ENCODE measurements around the gene RANGRF. TPM values are rescaled to one million over a fixed set of nuclear protein-coding genes. Genes with fewer than 3 reads are reported as not detected.

RANGRF gene
- total RNA-seq, 1 donor = 11.4 TPM

DNA sequence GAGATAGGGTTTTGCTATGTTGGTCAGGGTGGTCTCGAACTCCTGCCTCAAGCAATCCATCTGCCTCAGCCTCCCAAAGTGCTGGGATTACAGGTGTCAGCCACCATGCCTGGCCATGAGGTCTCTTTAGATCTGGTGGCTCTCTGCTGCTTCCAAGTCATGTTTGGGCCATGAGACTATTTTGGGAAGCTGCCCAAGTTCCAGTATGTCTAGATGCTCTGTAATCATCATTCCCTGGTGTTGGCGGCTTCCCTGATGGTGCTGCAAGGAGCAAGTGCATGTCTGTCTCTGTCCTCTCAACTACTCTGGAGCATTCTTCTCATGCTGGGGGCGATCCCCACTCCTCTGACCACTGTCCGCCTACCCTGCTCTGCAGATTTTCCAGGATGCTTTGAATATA, 44.8 kb downstream of the RANGRF start:
- TF ChIP-seq, protein P1, sequence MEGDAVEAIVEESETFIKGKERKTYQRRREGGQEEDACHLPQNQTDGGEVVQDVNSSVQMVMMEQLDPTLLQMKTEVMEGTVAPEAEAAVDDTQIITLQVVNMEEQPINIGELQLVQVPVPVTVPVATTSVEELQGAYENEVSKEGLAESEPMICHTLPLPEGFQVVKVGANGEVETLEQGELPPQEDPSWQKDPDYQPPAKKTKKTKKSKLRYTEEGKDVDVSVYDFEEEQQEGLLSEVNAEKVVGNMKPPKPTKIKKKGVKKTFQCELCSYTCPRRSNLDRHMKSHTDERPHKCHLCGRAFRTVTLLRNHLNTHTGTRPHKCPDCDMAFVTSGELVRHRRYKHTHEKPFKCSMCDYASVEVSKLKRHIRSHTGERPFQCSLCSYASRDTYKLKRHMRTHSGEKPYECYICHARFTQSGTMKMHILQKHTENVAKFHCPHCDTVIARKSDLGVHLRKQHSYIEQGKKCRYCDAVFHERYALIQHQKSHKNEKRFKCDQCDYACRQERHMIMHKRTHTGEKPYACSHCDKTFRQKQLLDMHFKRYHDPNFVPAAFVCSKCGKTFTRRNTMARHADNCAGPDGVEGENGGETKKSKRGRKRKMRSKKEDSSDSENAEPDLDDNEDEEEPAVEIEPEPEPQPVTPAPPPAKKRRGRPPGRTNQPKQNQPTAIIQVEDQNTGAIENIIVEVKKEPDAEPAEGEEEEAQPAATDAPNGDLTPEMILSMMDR (IDR thresholded peaks at IDR 0.05; ENCODE audit: insufficient read depth, low read length) = no peak
- H3K4me3 ChIP-seq (ENCODE audit: low read depth, low read length) = no peak overlapping the region
- DNase-seq (ENCODE audit: low read depth) = no peak

- no peak overlapping the region for H3K4me3 ChIP-seq (ENCODE audit: low read depth, low read length)
- TF ChIP-seq, protein P1 (IDR thresholded peaks at IDR 0.05; ENCODE audit: insufficient read depth, low read length) = no peak
- peak; percentile 9 for DNase-seq (ENCODE audit: low read depth)
These were observed 49.6 kb downstream of the RANGRF start for GRCh38 chr17:8337802-8338752.

GRCh38 chr17:8338753-8339140, 50.3 kb downstream of the RANGRF start:
- no peak for DNase-seq (ENCODE audit: low read depth)
- H3K4me3 ChIP-seq (ENCODE audit: low read depth, low read length) = no peak overlapping the region
- TF ChIP-seq, protein P1 (IDR thresholded peaks at IDR 0.05; ENCODE audit: insufficient read depth, low read length) = no peak

DNA sequence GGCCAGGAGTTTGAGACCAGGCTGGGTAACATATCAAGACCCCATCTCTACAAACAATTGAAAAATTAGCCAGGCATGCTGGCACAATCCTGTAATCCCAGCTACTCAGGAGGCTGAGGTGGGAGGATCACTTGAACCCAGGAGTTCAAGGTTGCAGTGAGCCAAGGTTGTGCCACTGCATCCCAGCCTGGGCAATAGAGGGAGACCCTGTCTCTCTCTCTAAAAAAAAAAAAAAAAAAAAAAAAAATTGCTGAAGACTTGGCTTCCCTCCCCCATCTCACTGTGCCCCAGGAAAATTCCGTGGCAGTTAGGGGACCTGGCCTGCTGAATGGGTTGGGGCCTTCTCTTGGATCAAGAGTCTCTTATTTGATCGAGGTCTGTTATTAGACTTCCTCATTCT, 51.1 kb downstream of the RANGRF start, which contains the start of gene ODF4:
ODF4 (plus strand) TSS at position 301 of the 400 bp plus-strand sequence. CDS start 212 bp downstream, outside the sequence.
- TF ChIP-seq, protein P1 (IDR thresholded peaks at IDR 0.05; ENCODE audit: insufficient read depth, low read length) = no peak
- no peak for DNase-seq (ENCODE audit: low read depth)
- H3K4me3 ChIP-seq (ENCODE audit: low read depth, low read length) = no peak within 1 kb of the TSS

Small RNA genes within 50 kb of the gene (small RNA-seq; reads per million reads assigned to genes)
- gene RF00265 = not detected

Other genes with a start within 250 kb of the RANGRF start
- gene ALOX15B, start 249.6 kb upstream of the RANGRF start, total RNA-seq (ENCODE audit: low replicate concordance) = 0.57 TPM in 1 of 2 replicates, not detected in the other
- gene ALOX12B, start 201.0 kb upstream of the RANGRF start, total RNA-seq (ENCODE audit: low replicate concordance) = not detected in 2 replicates
- 0.09 TPM in 1 of 2 replicates, not detected in the other for gene ALOXE3, start 170.2 kb upstream of the RANGRF start, total RNA-seq (ENCODE audit: low replicate concordance)
- gene HES7, start 164.6 kb upstream of the RANGRF start, total RNA-seq (ENCODE audit: low replicate concordance) = 0.09 TPM in 1 of 2 replicates, not detected in the other
- gene PER1, start 136.3 kb upstream of the RANGRF start, total RNA-seq (ENCODE audit: low replicate concordance) = 1.6 and 12.7 TPM in 2 replicates
- 5.2 and 6.0 TPM in 2 replicates for gene VAMP2, start 125.7 kb upstream of the RANGRF start, total RNA-seq (ENCODE audit: low replicate concordance)
- gene TMEM107, start 112.3 kb upstream of the RANGRF start, total RNA-seq (ENCODE audit: low replicate concordance) = 17.3 and 32.7 TPM in 2 replicates
- 3.8 and 7.7 TPM in 2 replicates for gene BORCS6, start 98.5 kb upstream of the RANGRF start, total RNA-seq (ENCODE audit: low replicate concordance)
- 5.7 and 31.8 TPM in 2 replicates for gene AURKB, start 78.1 kb upstream of the RANGRF start, total RNA-seq (ENCODE audit: low replicate concordance)
- 4.2 and 12.8 TPM in 2 replicates for gene CTC1, start 40.6 kb upstream of the RANGRF start, total RNA-seq (ENCODE audit: low replicate concordance)
- gene PFAS, start 39.4 kb upstream of the RANGRF start, total RNA-seq (ENCODE audit: low replicate concordance) = 22.1 and 37.0 TPM in 2 replicates
- gene SLC25A35, start 6.7 kb downstream of the RANGRF start, total RNA-seq (ENCODE audit: low replicate concordance) = 1.5 and 1.8 TPM in 2 replicates
- gene ARHGEF15, start 21.6 kb downstream of the RANGRF start, total RNA-seq (ENCODE audit: low replicate concordance) = 0.09 and 0.33 TPM in 2 replicates
- gene ODF4, start 51.2 kb downstream of the RANGRF start, total RNA-seq (ENCODE audit: low replicate concordance) = not detected in 2 replicates
- gene RPL26, start 94.5 kb downstream of the RANGRF start, total RNA-seq (ENCODE audit: low replicate concordance) = 2,801 and 6,665 TPM in 2 replicates
- gene RNF222, start 109.2 kb downstream of the RANGRF start, total RNA-seq (ENCODE audit: low replicate concordance) = not detected in 2 replicates
- 42.6 and 68.8 TPM in 2 replicates for gene NDEL1, start 147.2 kb downstream of the RANGRF start, total RNA-seq (ENCODE audit: low replicate concordance)